LNCaP clone FGC (cell line): ENCODE results near the gene CCL8.

Source experiments
- DNase-seq: peaks from one replicate; pipeline ENCODE4 v3.0.0-alpha.2; 2011; ENCODE audit warnings: low read depth
- H3K4me3 ChIP-seq: 2 replicates; pipeline ENCODE4 v1.5.1; 2011; ENCODE audit warnings: mild to moderate bottlenecking, low read depth, low read length, control low read depth
- TF ChIP-seq, protein P1 (sequence below): IDR thresholded peaks from 2 replicates; pipeline ENCODE4 v1.5.1; 2012; ENCODE audit warnings: mild to moderate bottlenecking; ENCODE audit not compliant: control insufficient read depth, insufficient read depth; ENCODE audit errors: extremely low read depth

Gene CCL8

DNA sequence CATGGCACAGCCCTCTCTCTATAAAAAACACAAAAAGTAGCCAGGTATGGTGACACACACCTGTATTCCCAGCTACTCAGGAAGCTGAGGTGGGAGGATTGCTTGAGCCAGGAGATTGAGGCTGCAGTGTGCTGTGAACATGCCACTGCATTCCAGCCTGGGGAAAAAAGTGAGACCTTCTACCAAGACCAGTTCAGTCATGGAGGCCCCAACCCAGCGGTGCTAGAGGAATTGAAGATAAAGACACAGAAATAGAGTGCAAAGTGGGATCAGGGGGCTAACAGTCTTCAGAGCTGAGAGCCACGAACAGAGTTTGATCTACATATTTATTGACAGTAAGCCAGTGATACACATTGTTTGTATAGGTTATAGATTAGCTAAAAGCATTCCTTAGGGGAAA is 15.6 kb upstream of the CCL8 start:
- no peak overlapping the region for H3K4me3 ChIP-seq
- TF ChIP-seq, protein P1, sequence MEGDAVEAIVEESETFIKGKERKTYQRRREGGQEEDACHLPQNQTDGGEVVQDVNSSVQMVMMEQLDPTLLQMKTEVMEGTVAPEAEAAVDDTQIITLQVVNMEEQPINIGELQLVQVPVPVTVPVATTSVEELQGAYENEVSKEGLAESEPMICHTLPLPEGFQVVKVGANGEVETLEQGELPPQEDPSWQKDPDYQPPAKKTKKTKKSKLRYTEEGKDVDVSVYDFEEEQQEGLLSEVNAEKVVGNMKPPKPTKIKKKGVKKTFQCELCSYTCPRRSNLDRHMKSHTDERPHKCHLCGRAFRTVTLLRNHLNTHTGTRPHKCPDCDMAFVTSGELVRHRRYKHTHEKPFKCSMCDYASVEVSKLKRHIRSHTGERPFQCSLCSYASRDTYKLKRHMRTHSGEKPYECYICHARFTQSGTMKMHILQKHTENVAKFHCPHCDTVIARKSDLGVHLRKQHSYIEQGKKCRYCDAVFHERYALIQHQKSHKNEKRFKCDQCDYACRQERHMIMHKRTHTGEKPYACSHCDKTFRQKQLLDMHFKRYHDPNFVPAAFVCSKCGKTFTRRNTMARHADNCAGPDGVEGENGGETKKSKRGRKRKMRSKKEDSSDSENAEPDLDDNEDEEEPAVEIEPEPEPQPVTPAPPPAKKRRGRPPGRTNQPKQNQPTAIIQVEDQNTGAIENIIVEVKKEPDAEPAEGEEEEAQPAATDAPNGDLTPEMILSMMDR: no peak
- no peak for DNase-seq

DNA sequence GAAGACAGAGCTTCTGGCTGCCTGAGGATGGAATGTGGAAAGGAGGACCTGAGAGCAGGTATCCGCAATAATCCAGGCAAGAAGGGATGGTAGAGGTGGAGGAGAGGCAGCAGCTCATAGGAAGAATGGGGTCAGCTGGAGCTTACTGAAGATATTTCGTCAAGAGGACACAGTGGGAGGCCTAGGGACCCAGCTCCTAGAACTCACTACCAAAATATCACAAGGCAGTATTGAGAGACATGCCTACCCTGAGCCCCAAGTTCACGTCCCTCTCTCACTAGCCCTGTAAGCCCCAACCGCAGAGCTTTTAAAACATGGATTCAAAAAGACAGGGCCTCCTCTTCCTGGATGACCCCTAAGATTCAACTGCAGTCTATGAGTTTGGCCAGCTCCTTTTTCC is 14.2 kb upstream of the CCL8 start:
- DNase-seq: no peak
- H3K4me3 ChIP-seq: no peak overlapping the region
- TF ChIP-seq, protein P1: no peak

DNA sequence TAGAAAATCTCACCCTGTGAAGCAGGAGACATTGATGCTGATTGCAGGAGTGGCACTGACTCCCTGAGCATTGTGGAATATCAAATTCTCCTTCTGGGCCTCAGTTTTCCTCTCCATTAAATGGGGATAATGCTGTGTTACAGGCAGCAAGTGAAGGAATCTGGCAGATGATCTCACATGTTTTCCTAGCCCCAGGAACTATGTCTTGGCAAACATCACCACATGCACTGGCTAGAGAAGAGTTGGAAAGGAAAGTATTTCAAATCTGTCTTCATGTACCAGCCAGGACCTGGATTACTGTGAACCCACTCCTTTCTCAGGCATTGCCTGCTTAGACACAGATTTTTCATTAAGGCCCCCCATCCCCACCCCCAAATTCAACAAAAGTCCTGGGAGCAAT is 13.6 kb upstream of the CCL8 start:
- TF ChIP-seq, protein P1: no peak
- no peak for DNase-seq
- H3K4me3 ChIP-seq: no peak overlapping the region

DNA sequence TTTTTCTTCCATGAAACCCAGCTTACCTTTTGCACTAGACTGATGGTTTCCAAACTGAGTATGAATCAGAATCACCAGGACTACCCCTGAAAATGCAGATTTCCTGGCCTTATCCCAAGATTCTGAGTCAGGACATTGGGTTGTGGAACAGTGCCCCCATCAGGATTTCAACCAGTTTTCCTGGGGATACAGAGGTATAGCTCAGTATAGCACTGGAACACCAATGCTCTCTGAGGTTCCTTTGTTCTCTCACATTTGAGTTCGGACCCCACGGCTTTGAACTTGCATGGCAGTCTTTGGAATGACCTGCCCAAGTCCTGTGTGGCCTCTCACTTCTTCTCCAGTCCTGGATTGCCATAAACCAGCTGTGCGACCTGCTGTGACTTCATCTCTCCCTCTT is 12.8 kb upstream of the CCL8 start:
- no peak for DNase-seq
- TF ChIP-seq, protein P1: peak; percentile 51
- no peak overlapping the region for H3K4me3 ChIP-seq

DNA sequence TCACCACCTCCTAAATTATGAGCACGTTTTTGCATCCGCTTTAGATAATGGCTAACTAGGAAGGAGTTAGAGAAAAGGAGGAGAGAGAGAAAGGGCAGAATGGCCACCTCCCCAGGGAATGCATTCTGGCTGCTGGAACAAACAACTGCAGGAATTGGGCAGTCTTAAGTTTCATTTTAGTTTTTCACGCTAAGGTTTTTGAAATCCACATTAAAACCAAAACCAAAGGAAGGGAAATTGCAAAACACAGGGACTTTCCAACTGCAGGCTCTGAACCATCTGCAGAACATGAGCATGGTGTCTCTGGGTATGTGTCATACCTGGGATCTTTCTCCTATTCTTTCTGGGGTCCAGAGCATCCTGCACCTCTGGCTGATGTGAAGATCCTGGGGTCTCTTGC is 12.1 kb upstream of the CCL8 start:
- H3K4me3 ChIP-seq: no peak overlapping the region
- no peak for DNase-seq
- TF ChIP-seq, protein P1: no peak

DNA sequence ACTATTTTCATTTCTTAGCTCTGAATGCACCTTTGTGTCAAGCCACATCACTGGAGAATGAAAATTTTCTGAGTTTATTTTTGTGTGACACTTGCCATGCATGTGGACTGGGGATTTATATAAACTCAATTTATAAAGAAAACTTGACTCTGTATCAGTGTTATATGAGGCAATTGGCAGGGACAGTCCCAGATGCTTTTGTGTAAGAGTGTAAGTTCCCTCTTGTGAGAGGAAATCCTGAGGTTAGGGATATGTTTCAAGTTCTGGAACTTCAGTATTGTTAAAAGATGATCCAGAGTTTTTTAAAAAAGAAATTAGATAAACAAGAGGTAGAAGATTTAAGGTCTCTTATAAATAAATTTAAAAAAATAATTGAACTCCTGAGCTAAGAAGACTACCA is 10.9 kb upstream of the CCL8 start:
- no peak overlapping the region for H3K4me3 ChIP-seq
- DNase-seq: no peak
- TF ChIP-seq, protein P1: no peak

DNA sequence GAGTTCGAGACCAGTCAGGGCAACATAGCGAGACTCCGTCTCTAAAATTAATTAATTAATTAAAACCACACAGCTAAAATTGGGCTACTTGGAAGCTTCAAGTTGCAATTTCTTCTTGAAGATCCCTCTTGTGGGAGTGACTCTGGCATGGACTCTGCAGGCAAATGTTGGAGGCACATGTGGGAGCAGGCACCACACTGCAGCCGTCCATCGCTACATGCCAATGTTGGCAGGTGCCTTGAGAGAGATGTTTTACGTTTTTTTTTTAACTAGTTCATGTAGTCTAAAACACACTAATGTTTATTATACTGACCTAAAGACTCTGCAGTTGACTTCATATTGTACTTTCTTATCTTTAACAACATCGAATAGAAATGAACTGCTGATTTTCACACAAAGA is 7.9 kb upstream of the CCL8 start:
- no peak for DNase-seq
- TF ChIP-seq, protein P1: no peak
- no peak overlapping the region for H3K4me3 ChIP-seq
